Gastroesophageal sphincter (tissue), 3 donors: ENCODE data around the gene TMCC1.
"Not testable (repeated sequence)": the region's sequence is repeated elsewhere in the genome, so short reads cannot be mapped to it uniquely, and the experiment has no call there.

Experiments used
- POLR2AphosphoS5 ChIP-seq: sonication (generic); formaldehyde crosslinking; IDR thresholded peaks from one replicate; pipeline ENCODE4 v1.6.1; 2017; ENCODE audit warnings: antibody characterized with exemption
- TF ChIP-seq, protein P1 (sequence below), 4 experiments: fragments of 200-600 bp in 2 of 4; fragments of 450-650 bp in 2 of 4; sonication (generic) in 1 of 4; IDR thresholded peaks; one replicate each; pipeline ENCODE4 v1.5.1; 2017 to 2019; ENCODE audit warnings: antibody characterized with exemption in 4 of 4, mild to moderate bottlenecking in 2 of 4, moderate library complexity in 2 of 4

DNA sequence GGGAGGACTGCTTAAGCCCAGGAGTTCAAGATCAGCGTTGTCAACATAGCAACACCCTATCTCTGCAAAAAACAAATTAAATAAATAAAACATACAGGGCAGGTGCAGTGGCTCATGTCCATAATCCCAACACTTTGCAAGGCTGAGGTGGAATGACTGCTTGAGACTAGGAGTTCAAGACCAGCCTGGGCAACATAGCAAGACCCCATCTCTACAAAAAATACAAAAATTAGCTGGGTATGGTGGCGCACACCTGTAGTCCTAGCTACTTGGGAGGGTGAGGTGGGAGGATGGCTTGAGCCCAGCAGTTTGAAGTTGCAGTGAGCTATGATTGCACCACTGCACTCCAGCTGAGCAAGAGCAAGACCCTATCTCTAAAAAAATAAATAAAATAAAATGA is 19.0 kb downstream of the TMCC1 start:
- TF ChIP-seq POLR2AphosphoS5 = not testable (repeated sequence)
- TF ChIP-seq, protein P1, sequence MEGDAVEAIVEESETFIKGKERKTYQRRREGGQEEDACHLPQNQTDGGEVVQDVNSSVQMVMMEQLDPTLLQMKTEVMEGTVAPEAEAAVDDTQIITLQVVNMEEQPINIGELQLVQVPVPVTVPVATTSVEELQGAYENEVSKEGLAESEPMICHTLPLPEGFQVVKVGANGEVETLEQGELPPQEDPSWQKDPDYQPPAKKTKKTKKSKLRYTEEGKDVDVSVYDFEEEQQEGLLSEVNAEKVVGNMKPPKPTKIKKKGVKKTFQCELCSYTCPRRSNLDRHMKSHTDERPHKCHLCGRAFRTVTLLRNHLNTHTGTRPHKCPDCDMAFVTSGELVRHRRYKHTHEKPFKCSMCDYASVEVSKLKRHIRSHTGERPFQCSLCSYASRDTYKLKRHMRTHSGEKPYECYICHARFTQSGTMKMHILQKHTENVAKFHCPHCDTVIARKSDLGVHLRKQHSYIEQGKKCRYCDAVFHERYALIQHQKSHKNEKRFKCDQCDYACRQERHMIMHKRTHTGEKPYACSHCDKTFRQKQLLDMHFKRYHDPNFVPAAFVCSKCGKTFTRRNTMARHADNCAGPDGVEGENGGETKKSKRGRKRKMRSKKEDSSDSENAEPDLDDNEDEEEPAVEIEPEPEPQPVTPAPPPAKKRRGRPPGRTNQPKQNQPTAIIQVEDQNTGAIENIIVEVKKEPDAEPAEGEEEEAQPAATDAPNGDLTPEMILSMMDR (IDR thresholded peaks at IDR 0.05) = not testable (repeated sequence)
